Inflammatory macrophage (primary cell): ENCODE measurements around the gene KLHL22.
A peak's percentile ranks its signal among the peaks of the same experiment; 100 is the strongest.
"Not testable (repeated sequence)": the region's sequence is repeated elsewhere in the genome, so short reads cannot be mapped to it uniquely, and the experiment has no call there.

Experiments used
- DNase-seq, 2 donors: peaks; one replicate each; pipeline ENCODE4 v3.0.0-alpha.2; 2020 to 2022

Gene KLHL22

DNA sequence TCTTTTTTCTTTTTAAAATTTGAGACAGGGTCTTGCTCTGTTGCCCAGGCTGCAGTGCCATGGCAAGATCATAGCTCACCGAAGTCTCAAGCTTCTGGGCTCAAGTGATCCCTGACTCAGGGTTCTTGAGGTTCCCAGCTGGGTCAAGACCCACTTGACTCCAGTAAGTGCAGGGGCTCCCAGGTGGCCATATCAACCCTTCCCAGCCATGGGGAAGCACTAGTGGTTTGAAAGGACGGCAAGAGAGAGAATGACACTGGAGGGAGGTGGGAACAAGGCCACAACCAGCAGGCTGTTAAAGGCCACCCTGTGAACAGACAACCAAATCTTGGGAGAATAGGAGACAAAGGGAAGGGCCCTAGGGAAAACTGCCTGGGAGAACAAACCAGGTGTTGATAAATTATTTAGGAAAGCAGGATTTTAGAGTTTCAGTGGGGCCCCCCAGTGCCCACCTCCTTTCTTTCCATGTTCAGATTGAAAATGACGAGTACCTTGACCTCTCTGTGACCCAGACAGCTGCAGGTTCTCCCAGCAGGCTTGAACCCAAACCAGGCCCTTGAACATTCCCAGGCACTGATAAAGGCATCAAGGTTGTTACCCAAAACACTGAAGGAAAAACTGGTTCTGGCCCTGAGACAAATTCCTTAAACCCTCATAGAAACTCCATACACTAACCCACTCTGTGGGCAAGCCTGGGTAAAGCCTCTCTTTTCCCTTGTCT lies 28.8 kb downstream of the KLHL22 start:
- DNase-seq: no peak

DNA sequence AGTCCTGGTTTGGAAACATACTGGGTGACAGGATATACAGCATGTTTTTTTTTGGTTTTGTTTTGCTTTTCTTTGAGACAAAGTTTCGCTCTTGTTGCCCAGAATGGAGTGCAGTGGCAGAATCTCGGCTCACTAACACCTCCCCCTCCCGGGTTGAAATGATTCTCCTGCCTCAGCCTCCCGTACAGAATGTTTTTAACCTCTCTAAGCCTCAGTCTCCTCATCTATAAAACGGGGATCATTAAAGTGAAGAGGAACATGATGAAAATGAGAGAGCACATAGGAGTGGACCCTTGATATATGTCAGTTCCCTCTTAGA lies 29.9 kb downstream of the KLHL22 start:
- no peak for DNase-seq

DNA sequence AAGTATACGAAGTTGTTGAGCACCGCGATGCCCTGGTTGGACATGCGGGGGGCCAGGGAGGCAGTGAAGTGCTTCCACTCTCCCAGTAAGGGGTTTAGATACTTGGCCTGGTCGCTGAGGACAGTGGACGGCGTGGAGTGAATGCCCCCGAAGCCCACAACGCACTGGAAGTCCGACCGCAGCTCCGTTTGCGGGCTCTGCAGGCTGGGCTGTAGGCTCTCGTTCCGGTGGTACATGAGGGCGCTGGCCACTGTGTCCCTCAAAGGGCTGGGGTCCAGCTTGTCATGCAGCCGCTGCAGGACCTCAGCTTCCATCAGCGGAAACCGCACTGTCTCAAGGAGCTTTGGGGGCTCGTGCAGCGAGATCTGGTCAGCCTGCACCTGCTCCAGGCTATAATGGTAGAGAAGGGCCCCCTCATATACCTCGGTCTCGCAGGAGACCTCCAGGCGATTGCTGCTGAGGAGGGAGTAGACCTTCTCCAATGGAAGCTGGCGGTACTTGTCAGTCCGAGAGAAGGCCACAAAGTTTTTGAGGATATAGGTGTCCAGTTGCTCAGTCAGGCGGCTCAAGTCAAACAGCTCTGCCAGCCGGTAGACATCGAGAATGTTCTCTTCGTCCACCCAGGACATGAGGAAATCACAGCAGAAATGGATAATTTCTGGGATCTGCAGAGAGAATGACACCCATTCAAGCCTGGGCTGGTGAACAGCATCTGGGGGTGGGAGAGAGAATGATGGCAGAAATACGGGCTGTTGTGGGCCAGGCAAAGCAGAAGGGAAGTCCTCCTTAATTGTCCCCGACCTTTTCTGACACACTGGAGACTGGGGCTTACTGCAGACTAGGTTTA lies 30.5 kb downstream of the KLHL22 start:
- DNase-seq: no peak

DNA sequence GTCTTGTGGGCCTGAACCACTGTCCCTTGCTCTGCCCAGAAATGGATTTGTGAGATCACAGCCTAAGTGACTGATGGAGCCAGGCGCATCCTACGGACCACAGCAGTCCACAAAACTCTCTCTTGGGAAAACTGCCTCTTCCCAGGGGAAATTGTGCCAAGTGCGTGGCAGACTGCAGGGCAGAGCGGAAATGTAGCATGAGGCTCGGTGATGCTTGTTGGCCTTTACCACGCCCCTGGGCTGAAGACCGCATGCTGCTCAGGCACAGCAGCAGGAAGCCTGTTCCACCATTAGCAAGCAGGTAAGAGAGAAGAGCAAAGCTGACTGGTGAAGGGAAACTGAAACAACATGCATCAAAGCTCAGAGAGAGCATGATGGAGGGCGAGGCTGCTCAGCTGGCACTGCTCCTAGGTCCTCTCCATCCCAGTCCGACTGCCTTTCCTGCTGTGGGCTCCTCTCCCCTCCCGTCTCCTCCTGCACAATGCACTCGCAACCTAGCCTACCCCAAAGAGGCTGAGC lies 31.4 kb downstream of the KLHL22 start:
- no peak for DNase-seq

DNA sequence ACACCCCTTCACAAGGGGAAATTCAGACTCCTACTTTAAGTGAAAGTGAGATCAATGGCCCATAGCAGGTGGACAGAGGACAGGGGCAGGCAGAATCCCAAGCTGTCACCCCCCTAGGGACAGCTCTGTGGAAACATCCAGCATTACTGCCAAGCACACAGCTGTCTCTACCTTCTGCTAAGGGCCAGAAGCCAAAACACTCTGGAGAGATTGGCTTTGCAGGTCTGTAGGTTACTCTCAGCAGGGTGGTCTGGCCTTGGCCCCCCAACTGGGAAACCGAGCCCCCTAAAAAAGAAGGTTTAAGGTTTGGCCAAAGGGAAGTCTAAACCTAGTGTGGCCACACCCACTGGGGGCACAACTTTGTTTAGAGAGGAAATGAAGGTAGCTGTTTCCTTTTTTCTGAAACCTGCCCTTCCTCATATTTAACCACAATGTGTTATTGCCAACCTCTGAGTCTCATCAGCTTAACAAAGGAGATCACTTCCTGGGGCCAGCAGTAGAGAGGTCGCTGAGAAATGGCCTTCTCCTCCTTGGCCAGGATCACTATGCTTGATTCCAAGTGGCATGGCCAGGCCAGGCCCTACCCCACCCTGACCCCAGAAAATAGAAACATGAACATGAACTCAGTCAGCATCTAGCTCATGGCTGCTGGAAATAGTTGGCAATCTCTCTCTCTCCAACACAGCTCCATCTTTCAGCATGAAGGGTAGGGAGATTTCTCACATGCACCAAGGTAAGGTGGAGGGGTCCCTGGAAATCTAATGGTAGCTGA lies 32.1 kb downstream of the KLHL22 start:
- DNase-seq: peak; percentile 46 to 66

DNA sequence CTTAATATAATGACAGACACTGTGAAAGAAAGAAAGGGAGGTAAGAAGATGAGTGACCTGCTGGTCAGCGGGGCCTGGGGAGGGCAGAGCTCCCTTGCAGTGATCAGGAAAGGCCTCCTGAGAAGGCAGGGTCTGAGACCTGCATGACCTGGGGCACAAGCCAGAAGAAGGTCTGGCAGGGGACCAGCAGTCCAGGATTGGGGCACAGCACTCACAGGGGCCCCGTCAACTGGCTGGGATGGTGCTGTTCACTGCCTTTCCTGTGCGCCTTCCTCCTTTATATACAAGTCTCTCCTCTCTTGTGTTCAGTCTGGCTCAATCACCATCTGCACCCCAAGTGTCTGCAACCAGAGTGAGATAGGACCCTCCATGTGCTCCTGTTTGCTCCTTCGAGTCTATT lies 35.7 kb downstream of the KLHL22 start:
- no peak for DNase-seq

DNA sequence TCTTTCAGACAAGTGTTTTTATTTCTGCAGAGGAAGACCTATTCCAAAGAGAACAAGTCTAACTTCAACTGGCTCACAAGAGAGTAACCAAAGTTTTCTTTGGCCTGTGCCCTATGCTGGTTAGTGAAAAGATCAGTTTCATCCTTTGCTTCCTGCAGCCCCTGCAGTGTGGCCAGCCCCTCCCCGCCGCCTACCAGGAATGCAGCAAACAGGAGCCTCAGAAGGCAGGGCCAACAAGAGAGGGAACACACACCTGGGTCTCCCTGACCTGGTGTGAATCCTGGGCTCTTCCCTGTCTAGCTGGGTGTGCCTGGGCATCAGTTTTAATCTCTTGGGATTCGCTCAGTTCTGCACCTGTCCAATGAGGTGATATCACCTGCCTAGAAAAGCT lies 36.4 kb downstream of the KLHL22 start:
- no peak for DNase-seq

DNA sequence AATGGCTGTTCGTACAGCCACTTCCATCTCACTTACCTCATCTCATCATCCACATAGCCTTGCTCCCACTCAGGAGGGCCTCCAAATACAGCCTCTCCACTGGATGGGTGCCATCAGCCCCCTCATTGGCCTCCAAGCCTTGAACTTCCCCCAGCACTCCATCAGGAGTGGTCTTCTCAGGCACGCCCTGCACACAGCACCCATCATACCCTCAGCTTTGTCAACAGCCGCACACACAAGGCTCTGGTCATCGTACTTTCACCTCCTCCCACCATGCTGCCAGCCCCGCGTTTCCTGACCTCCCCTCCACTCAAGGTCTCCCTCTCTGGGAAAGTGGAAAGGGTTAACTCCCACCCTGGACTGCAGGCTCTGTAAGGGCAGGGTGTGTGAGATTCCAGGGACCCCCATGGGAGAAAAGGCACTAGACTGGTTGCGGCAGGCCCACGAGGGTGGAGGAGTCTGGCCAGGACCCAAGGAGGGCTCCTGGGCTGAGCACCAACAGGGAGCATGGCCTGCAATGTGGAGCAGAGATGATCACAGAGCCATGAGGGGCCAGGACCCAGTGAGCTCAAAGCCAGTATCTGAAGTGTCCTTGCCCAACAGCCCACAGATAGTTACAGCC lies 37.0 kb downstream of the KLHL22 start:
- no peak for DNase-seq

DNA sequence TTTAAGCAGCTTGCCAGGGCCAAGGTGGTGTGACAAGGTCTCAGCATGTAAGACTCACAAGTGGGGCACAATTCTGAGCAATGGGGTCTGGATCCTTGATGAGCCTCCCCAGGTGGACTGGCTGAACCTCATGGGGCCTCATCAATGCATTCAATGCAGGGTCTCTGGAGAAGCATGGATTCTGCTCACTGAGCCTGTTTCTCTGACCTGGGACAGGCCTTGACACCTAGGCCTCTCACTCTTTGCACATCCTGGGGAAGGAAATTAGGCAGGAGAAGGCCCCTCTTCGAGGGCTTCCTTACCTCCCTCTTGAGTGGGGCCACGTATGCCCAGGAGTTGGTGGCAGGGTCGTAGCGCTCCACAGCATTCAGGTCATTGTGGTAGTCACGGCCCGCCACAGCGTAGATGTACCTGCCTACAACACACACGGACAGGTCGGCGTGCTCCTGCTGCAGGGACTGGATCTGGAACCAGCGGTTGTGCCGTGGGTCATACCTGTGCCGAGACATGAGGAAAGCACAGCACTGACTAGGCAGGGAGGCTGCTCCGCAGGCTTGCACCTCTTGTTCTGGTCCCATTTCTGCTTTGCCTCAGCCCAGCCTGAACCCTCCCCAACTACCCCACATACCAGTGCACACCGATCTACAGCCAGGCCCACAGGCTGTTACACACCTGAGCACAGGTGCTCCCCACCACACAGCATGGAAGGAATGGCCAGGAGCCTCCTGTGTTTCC lies 37.9 kb downstream of the KLHL22 start:
- no peak for DNase-seq

DNA sequence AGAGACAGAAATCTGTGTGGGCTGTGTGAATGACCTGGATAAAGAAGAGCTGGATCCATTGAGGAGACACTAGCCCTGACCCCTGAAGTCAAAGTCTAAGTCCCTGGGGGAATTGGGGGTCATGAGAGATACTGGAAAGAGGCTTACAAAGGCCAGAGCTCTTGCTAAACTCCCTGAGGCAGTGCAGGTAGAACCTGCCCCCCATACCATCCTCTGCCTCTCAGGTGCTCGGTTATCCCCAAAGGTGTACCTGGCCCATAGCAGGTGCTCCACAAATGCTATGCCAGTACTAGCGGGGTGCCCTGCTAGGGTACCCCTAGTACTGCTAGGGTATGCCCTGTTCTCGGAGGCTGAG lies 38.9 kb downstream of the KLHL22 start:
- DNase-seq: no peak

DNA sequence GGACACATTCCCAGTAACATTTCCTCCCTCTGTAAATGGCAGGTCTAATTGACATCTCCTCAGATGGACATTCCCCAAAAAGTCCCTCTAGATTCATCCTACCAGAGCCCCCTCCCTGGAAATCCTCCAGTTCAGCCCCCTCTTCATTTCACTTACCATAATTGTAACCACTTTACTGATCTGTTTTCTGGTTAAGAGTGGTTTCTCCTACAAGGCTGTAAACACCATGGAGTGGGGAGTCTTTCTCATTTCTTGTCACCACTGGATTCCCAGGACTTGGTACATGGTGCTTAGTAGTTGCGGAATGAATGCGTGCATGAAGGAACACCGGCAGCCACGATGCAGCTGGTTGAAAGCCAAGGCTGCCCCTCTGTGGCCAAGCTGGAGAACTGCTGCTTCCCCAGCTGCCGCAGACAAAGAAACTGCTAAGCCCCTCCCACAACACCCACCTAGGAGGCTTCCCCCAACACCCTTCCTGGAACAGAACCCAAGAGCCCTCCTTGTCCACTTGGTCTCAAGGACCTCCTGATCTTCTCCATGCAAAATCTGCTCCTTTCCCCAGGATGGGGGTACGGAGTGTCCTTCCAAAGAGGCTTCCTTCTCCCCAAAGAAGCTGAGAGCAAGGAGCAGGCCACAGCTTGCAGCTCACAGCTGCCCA lies 39.4 kb downstream of the KLHL22 start:
- peak; percentile 77 to 85 for DNase-seq

DNA sequence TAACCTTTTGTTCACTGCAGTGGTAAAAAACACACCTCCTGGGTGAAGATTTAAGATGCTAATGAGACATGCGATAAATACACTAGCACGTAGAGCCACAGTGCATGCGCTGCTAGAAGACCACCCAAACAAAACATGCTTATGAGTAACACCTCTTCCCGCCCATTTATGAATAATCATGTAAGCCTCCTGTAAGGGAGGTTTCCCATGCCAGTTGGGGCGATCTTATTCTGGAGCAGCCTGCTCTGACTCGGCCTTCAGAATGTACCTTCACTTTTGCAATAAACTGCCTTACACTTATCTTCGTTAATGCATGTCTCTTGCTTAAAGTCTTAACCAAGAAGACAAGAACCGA lies 39.9 kb downstream of the KLHL22 start:
- no peak for DNase-seq

DNA sequence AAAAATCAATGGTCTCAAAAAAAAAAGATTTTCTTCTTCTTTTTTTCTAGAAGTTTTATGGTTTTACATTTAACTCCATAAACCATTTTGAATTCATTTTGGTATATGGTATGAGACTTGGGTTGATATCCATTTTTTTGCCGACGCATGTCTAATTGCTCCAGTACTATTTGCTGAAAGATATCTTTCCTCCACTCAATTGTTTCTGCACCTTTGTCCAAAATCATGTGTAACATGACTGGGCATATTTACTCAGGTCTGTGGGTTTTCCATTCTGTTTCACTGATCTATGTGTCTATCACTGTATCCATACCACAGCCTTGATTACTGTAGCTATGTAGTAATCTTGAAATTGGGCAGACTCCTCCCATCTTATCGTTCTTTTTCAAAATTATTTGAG lies 42.4 kb downstream of the KLHL22 start:
- DNase-seq: no peak

DNA sequence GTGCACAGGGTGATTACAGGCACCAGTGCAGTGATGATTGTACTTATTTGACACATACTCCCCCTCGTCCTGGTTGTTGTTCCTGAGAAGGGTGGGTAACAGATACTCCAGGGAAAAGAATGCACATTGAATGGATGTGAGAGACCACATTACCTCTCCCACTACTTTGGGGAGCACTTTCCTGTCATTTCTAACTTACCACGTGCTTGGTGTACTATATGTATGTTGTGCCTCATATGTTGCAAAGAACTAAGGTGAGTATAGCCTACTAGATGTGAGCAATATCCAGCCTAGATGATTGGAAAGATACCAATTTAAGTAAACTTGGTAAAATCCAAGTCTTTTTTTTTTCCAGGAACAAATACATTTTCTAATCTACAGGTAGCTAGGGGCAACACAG lies 43.7 kb downstream of the KLHL22 start:
- DNase-seq: no peak

DNA sequence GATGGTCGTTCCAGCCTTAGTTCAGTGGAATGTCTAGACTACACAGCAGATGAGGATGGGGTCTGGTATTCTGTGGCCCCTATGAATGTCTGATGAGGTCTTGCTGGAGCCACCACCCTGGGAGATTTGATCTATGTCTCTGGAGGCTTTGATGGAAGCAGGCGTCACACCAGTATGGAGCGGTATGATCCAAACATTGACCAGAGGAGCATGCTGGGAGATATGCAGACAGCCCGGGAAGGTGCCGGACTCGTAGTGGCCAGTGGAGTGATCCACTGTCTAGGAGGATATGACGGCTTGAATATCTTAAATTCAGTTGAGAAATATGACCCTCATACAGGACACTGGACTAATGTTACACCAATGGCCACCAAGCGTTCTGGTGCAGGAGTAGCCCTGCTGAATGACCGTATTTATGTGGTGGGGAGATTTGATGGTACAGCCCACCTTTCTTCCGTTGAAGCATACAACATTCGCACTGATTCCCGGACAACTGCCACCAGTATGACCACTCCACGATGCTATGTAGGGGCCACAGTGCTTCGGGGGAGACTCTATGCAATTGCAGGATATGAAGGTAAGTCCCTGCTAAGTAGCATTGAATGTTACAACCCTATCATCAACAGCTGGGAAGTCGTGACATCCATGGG lies 44.3 kb downstream of the KLHL22 start:
- not testable (repeated sequence) for DNase-seq

DNA sequence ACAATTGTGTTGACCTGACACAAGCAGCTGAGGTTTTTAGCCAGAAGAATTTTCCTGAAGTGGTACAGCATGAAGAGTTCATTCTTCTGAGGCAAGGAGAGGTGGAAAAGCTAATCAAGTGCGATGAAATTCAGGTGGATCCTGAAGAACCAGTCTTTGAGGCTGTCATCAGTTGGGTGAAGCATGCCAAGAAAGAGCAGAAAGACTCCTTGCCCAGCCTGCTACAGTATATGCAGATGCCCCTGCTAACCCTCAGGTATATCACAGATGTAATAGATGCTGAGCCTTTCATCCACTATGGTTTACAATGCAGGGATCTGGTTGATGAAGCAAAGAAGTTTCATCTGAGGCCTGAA lies 45.1 kb downstream of the KLHL22 start:
- no peak for DNase-seq

DNA sequence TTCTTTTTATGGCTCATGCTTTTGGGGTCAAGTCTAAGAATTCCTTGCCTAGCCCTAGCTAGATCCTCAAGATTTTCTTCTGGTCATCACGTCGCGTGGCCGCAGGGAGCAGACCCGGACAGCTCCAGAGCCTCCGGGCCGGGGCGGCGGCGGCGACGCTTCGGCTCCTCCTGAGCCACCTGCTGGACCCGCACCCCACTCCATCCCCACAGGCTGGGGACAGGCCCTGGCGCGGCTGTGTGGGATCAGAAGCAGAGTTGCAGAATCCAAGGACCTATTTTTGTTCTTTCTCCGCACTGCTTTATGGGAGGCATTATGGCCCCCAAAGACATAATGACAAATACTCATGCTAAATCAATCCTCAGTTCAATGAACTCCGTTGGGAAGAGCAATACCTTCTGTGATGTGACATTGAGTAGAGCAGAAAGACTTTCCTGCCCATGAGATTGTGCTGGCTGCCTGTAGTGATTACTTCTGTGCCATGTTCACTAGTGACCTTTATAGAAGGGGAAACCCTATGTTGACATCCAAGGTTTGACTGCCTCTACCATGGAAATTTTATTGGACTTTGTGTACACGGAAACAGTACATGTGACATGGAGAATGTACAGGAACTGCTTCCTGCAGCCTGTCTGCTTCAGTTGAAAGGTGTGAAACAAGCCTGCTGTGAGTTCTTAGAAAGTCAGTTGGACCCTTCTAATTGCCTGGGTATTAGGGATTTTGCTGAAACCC lies 45.6 kb downstream of the KLHL22 start:
- DNase-seq: no peak

DNA sequence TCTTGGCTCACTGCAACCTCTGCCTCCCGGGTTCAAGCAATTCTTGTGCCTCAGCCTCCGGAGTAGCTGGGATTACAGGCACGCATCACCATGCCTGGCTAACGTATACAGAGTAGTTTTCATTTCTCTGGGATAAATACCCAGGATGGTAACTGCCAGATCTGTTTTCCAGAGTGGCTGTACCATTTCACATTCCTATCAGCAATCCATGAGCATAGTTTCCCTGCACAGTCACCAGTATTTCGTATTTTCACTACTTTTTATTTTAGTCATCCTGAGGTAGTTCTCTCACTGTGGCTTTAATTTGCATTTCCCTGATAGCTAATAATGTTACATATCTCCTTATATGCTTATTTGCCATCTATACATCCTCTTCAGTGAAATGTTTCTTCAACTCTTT lies 47.0 kb downstream of the KLHL22 start:
- no peak for DNase-seq

DNA sequence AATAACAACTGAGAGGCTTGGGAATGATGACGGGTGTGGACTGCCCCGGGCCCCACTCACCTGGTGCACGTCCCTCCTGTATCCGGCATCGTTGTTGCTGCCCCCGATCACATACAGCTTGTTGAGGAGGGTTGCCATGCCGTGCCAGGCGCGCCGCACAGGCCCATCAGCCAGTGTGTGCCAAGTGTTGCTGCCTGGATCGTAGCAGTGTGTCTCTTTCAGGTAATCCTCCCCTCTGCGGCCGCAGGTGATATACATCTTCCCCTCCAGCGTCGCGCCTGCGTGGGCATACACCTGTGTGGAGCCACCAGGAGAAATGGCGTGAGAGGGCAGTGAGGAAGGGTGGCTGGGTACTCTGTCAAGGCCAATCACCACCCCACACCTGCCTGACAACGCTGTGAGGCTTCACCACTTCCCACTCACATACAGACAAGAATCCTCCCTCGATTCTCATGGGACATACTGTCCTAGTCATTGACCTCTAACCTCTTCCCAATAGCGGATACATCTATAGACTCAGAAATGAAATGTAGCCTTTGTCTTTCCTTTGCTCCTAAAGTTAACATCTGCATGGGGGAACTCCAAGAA lies 49.1 kb downstream of the KLHL22 start:
- DNase-seq: no peak

DNA sequence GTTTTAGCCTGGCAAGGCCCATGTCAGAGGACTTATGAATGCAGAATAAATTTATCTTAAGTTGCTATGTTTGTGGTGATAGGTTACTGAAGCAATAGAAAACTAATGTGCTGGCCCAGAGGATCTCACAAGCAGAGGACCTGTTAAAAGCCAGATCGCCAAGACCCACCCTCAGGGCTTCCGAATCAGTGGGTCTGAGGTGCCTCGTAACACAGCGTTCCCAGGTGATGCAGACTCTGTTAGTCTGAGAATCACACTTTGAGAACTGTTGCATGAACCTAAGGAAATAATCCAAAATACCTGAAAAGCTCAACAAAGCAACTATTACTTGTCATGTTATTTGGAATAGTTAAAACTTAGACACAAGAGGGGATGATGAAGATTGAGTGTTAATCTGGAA lies 51.3 kb downstream of the KLHL22 start:
- no peak for DNase-seq
